SU-DHL-6 (cell line): ENCODE measurements around the gene DYNLT2.

Experiments used
- CTCF ChIP-seq: fragments of 200-600 bp; sonication (generic); IDR thresholded peaks from one replicate; pipeline ENCODE4 v1.5.1; 2017; ENCODE audit warnings: antibody characterized with exemption, mild to moderate bottlenecking, low read length, moderate library complexity; ENCODE audit not compliant: insufficient read depth, poor library complexity, severe bottlenecking
- EZH2phosphoT487 ChIP-seq: fragments of 200-600 bp; sonication (generic), shearing (Covaris generic); conservative IDR thresholded peaks from 2 replicates; pipeline ENCODE4 v1.6.1; 2018; ENCODE audit warnings: mild to moderate bottlenecking, antibody characterized with exemption, low read length, moderate library complexity, mixed read lengths

- TF ChIP-seq CTCF (no peak), EZH2phosphoT487 (no peak)
Observed at GRCh38 chr6:169787797-169788196, 36.4 kb upstream of the DYNLT2 start.
